Measurements from ENCODE around the gene DPAGT1. TPM values are rescaled to one million over a fixed set of nuclear protein-coding genes. Genes with fewer than 3 reads are reported as not detected.

DPAGT1 gene
- 37.1 and 42.5 TPM in 2 replicates for total RNA-seq

GRCh38 chr11:119101759-119102423 is at the start of gene DPAGT1:
Gene DPAGT1, minus strand, starts transcription at chr11:119101853. Its CDS starts 198 bp downstream, at chr11:119101655.

GRCh38 chr11:119149018-119149785 is 47.5 kb upstream of the DPAGT1 start, which contains the start of gene ABCG4:
Gene ABCG4, plus strand, starts transcription at chr11:119149052. Its CDS starts 914 bp downstream, at chr11:119149966.

GRCh38 chr11:119121008-119121810 is 19.6 kb upstream of the DPAGT1 start, which contains the start of gene HINFP:
Gene HINFP, plus strand, starts transcription at chr11:119121580. Its CDS starts 5,365 bp downstream, at chr11:119126945.

GRCh38 chr11:119106564-119107537 is 5.2 kb upstream of the DPAGT1 start, which contains the start of gene C2CD2L:
Gene C2CD2L, plus strand, starts transcription at chr11:119107344. Its CDS starts 398 bp downstream, at chr11:119107742.

GRCh38 chr11:119084663-119085436 is 16.8 kb downstream of the DPAGT1 start, which contains the start of gene HMBS:
Gene HMBS, plus strand, starts transcription at chr11:119084881. Its CDS starts 153 bp downstream, at chr11:119085034.

GRCh38 chr11:119067371-119068222 is 34.1 kb downstream of the DPAGT1 start, which contains the start of gene VPS11:
Gene VPS11, plus strand, starts transcription at chr11:119067818. Its CDS starts 6 bp downstream, at chr11:119067824.

GRCh38 chr11:119057000-119057769 is 44.5 kb downstream of the DPAGT1 start, which contains the start of gene HYOU1:
Gene HYOU1, minus strand, starts transcription at chr11:119057205. Its CDS starts 1,045 bp downstream, at chr11:119056160.

Other genes with a start within 250 kb of the DPAGT1 start
- gene CXCR5, start 218.0 kb downstream of the DPAGT1 start, total RNA-seq = not detected in 2 replicates
- 59.4 and 59.8 TPM in 2 replicates for gene BCL9L, start 175.9 kb downstream of the DPAGT1 start, total RNA-seq
- gene UPK2, start 145.6 kb downstream of the DPAGT1 start, total RNA-seq = not detected in 2 replicates
- not detected in 2 replicates for gene FOXR1, start 130.1 kb downstream of the DPAGT1 start, total RNA-seq
- 15.1 and 19.9 TPM in 2 replicates for gene CENATAC, start 103.7 kb downstream of the DPAGT1 start, total RNA-seq
- gene RPS25, start 83.5 kb downstream of the DPAGT1 start, total RNA-seq = 196 and 318 TPM in 2 replicates
- 71.3 and 76.6 TPM in 2 replicates for gene TRAPPC4, start 83.1 kb downstream of the DPAGT1 start, total RNA-seq
- gene SLC37A4, start 71.0 kb downstream of the DPAGT1 start, total RNA-seq = 9.2 and 10.3 TPM in 2 replicates
- 152 and 198 TPM in 2 replicates for gene HYOU1, start 44.6 kb downstream of the DPAGT1 start, total RNA-seq
- 27.8 and 35.3 TPM in 2 replicates for gene VPS11, start 34.0 kb downstream of the DPAGT1 start, total RNA-seq
- 7.7 and 12.6 TPM in 2 replicates for gene HMBS, start 17.0 kb downstream of the DPAGT1 start, total RNA-seq
- 4.1 and 8.5 TPM in 2 replicates for gene C2CD2L, start 5.5 kb upstream of the DPAGT1 start, total RNA-seq
- gene HINFP, start 19.7 kb upstream of the DPAGT1 start, total RNA-seq = 17.1 and 21.2 TPM in 2 replicates
- 0.40 and 1.0 TPM in 2 replicates for gene ABCG4, start 47.2 kb upstream of the DPAGT1 start, total RNA-seq
- gene NLRX1, start 66.9 kb upstream of the DPAGT1 start, total RNA-seq = 23.8 and 29.7 TPM in 2 replicates
- gene NHERF4, start 83.6 kb upstream of the DPAGT1 start, total RNA-seq = not detected in 2 replicates
- gene CBL, start 104.5 kb upstream of the DPAGT1 start, total RNA-seq = 11.9 and 16.2 TPM in 2 replicates
- gene MCAM, start 215.3 kb upstream of the DPAGT1 start, total RNA-seq = 46.1 and 72.5 TPM in 2 replicates
- 15.2 and 15.6 TPM in 2 replicates for gene RNF26, start 232.7 kb upstream of the DPAGT1 start, total RNA-seq
- 15.8 and 24.9 TPM in 2 replicates for gene C1QTNF5, start 239.0 kb upstream of the DPAGT1 start, total RNA-seq
- gene MFRP, start 244.9 kb upstream of the DPAGT1 start, total RNA-seq = not detected in 2 replicates

Measured in smooth muscle cell of the pulmonary artery (primary cell).